GM18499 (cell line): ENCODE results near the gene ETV2.
"Not testable (repeated sequence)": the region's sequence is repeated elsewhere in the genome, so short reads cannot be mapped to it uniquely, and the experiment has no call there.

Experiments
- ATAC-seq: cut with Tn5 transposase; IDR thresholded peaks from one replicate; pipeline ENCODE4 v1.9.1; 2021; ENCODE audit warnings: moderate number of reproducible peaks; ENCODE audit not compliant: insufficient read depth, unreplicated experiment

ETV2 gene

GRCh38 chr19:35654828-35655227 is 13.3 kb downstream of the ETV2 start:
- not testable (repeated sequence) for ATAC-seq

- no peak for ATAC-seq
Observed at GRCh38 chr19:35655600-35655999, 14.1 kb downstream of the ETV2 start.

- ATAC-seq = no peak
Observed at GRCh38 chr19:35656700-35657099, 15.2 kb downstream of the ETV2 start.

GRCh38 chr19:35657904-35658700 is 16.6 kb downstream of the ETV2 start:
- no peak for ATAC-seq

- ATAC-seq = no peak
Observed at GRCh38 chr19:35661995-35662340, 20.4 kb downstream of the ETV2 start.

- ATAC-seq = no peak
Observed at GRCh38 chr19:35663981-35664380, 22.4 kb downstream of the ETV2 start.

- no peak for ATAC-seq
Observed at GRCh38 chr19:35665157-35665556, 23.6 kb downstream of the ETV2 start.

GRCh38 chr19:35665604-35666003 is 24.1 kb downstream of the ETV2 start:
- no peak for ATAC-seq

GRCh38 chr19:35666251-35666913 is 24.8 kb downstream of the ETV2 start, which contains the start of gene UPK1A:
TSS of gene UPK1A (plus strand) at chr19:35666517. CDS start at chr19:35666813, 296 bp downstream.
- no peak for ATAC-seq

- ATAC-seq = no peak
Observed at GRCh38 chr19:35669566-35669965, 28.0 kb downstream of the ETV2 start.

GRCh38 chr19:35669974-35670373 is 28.4 kb downstream of the ETV2 start:
- no peak for ATAC-seq

GRCh38 chr19:35670686-35671085 is 29.1 kb downstream of the ETV2 start:
- no peak for ATAC-seq

- no peak for ATAC-seq
Observed at GRCh38 chr19:35671818-35672217, 30.3 kb downstream of the ETV2 start.

- no peak for ATAC-seq
Observed at GRCh38 chr19:35673121-35673804, 31.7 kb downstream of the ETV2 start.

GRCh38 chr19:35675589-35676140 is 34.1 kb downstream of the ETV2 start:
- no peak for ATAC-seq

GRCh38 chr19:35689836-35690235 is 48.3 kb downstream of the ETV2 start:
- ATAC-seq = no peak

- not testable (repeated sequence) for ATAC-seq
Observed at GRCh38 chr19:35691106-35691505, 49.6 kb downstream of the ETV2 start.

- no peak for ATAC-seq
Observed at GRCh38 chr19:35692010-35692409, 50.5 kb downstream of the ETV2 start.

GRCh38 chr19:35693422-35693821 is 51.9 kb downstream of the ETV2 start:
- no peak for ATAC-seq

- ATAC-seq = no peak
Observed at GRCh38 chr19:35693835-35694599, 52.5 kb downstream of the ETV2 start.
